ENCODE results near the gene FCHO2.

Gene FCHO2, protein sequence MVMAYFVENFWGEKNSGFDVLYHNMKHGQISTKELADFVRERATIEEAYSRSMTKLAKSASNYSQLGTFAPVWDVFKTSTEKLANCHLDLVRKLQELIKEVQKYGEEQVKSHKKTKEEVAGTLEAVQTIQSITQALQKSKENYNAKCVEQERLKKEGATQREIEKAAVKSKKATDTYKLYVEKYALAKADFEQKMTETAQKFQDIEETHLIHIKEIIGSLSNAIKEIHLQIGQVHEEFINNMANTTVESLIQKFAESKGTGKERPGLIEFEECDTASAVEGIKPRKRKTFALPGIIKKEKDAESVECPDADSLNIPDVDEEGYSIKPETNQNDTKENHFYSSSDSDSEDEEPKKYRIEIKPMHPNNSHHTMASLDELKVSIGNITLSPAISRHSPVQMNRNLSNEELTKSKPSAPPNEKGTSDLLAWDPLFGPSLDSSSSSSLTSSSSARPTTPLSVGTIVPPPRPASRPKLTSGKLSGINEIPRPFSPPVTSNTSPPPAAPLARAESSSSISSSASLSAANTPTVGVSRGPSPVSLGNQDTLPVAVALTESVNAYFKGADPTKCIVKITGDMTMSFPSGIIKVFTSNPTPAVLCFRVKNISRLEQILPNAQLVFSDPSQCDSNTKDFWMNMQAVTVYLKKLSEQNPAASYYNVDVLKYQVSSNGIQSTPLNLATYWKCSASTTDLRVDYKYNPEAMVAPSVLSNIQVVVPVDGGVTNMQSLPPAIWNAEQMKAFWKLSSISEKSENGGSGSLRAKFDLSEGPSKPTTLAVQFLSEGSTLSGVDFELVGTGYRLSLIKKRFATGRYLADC

DNA sequence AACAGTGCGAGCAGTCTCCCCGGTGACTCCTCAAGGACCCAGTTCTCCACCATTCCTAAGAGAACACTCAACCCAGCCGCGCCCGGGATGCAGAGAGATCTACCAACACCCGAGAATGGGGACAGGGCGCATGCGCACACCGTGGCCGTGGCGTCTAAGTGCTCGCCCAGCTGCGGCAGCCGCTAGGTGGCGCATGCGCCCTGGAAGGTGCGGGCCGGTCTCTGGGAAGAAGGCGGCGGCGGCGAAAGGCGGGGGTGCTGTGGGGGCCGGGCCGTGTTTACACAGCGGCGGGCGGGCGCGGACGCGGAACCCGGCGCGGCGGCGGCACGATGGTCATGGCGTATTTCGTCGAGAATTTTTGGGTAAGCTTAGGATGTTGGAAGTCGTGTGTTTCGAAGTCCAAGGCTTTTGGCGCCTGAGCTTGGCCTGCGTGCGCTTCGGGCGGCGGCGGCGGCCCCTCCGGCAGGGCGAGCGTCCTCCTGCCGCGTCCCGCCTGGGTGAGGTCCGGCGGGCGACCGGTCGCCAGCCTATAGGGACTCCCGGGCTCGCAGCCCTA lies at the start of gene FCHO2:
Gene FCHO2 (plus strand): TSS at position 274 of the 556 bp plus-strand sequence. CDS start 56 bp downstream, at position 330.
- Histone ChIP-seq H3K9ac (ENCODE audit: insufficient read length, low read depth) (peak within 1 kb of the TSS; percentile 85), H3K27me3 (ENCODE audit: insufficient read depth, insufficient read length) (no peaks in the 10 kb centered on the region), H3K4me3 (ENCODE audit: insufficient read length, low read depth) (peak within 1 kb of the TSS; percentile 75), H3K4me1 (ENCODE audit: insufficient read depth, insufficient read length) (no peaks in the 10 kb centered on the region), H3K9me3 (ENCODE audit: insufficient read depth, low read length) (peaks cover 5% of the 10 kb centered on the region; the same call in 1 of the 2 replicates), H3K36me3 (ENCODE audit: insufficient read depth, insufficient read length, low read length) (no peaks in the 10 kb centered on the region)
- TF ChIP-seq SUZ12 (IDR thresholded peaks at IDR 0.05; ENCODE audit: extremely low read depth, insufficient read depth, insufficient read length) (no peak), YY1 (IDR thresholded peaks at IDR 0.05; ENCODE audit: insufficient read depth, insufficient read length) (no peak), ZNF274 (IDR thresholded peaks at IDR 0.05; ENCODE audit: low read depth, low read length) (no peak)
- peak; percentile 88 for DNase-seq (ENCODE audit: low read depth, low spot score)

DNA sequence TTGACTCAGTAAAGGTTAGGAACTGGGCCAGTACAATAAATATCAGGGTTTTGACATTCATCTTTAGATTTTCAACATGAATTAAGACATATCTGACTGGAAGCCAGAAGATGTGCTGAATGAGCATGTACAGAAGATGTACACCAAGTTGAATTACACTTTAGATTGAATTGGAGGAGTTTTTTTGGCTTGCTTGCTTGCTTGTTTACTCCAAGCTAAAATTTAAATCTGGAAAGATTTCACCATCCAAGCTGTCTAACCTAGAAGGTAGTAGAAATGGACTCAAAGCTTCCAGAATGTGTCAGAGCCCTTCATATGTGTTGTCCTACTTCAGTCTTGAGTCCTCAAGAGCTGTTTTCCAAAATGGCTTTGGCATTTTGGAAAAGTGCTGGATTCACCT lies 49.0 kb upstream of the FCHO2 start:
- Histone ChIP-seq H3K27me3 (ENCODE audit: insufficient read depth, insufficient read length) (no peaks in the 10 kb centered on the region), H3K36me3 (ENCODE audit: insufficient read depth, insufficient read length, low read length) (peaks cover 75% of the 10 kb centered on the region), H3K4me1 (ENCODE audit: insufficient read depth, insufficient read length) (no peaks in the 10 kb centered on the region), H3K4me3 (ENCODE audit: insufficient read length, low read depth) (no peak overlapping the region), H3K9ac (ENCODE audit: insufficient read length, low read depth) (no peak overlapping the region), H3K9me3 (ENCODE audit: insufficient read depth, low read length) (no peaks in the 10 kb centered on the region)
- TF ChIP-seq ZNF274 (IDR thresholded peaks at IDR 0.05; ENCODE audit: low read depth, low read length), result no peak
- TF ChIP-seq YY1 (IDR thresholded peaks at IDR 0.05; ENCODE audit: insufficient read depth, insufficient read length), result no peak
- TF ChIP-seq SUZ12 (IDR thresholded peaks at IDR 0.05; ENCODE audit: extremely low read depth, insufficient read depth, insufficient read length), result no peak
- DNase-seq (ENCODE audit: low read depth, low spot score), result no peak

DNA sequence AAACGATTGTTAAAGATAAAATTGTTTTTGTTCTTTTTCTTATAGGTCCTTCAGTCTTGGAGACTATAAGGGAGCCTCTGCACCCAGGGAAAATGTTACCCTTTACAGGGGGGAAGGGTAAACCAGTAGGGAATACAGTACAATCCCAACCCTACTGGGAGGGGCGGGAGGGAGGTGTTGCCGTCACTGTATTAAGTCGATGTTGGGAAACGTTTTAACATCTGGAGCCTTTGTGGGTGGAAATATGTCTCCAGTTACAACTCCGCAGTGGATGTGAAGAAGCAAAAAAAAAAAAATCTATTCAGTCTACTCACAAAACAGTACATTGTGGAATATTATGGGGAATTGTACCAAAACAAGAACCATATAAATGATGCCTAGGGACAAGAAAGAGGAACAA lies 47.2 kb upstream of the FCHO2 start:
- no peak overlapping the region for H3K4me3 ChIP-seq (ENCODE audit: insufficient read length, low read depth)
- H3K36me3 ChIP-seq (ENCODE audit: insufficient read depth, insufficient read length, low read length), result peaks cover 66% of the 10 kb centered on the region
- H3K4me1 ChIP-seq (ENCODE audit: insufficient read depth, insufficient read length), result no peaks in the 10 kb centered on the region
- no peak overlapping the region for H3K9ac ChIP-seq (ENCODE audit: insufficient read length, low read depth)
- no peak for DNase-seq (ENCODE audit: low read depth, low spot score)
- H3K27me3 ChIP-seq (ENCODE audit: insufficient read depth, insufficient read length), result no peaks in the 10 kb centered on the region
- TF ChIP-seq YY1 (IDR thresholded peaks at IDR 0.05; ENCODE audit: insufficient read depth, insufficient read length), result no peak
- no peak for TF ChIP-seq SUZ12 (IDR thresholded peaks at IDR 0.05; ENCODE audit: extremely low read depth, insufficient read depth, insufficient read length)
- no peak for TF ChIP-seq ZNF274 (IDR thresholded peaks at IDR 0.05; ENCODE audit: low read depth, low read length)
- no peaks in the 10 kb centered on the region for H3K9me3 ChIP-seq (ENCODE audit: insufficient read depth, low read length)

DNA sequence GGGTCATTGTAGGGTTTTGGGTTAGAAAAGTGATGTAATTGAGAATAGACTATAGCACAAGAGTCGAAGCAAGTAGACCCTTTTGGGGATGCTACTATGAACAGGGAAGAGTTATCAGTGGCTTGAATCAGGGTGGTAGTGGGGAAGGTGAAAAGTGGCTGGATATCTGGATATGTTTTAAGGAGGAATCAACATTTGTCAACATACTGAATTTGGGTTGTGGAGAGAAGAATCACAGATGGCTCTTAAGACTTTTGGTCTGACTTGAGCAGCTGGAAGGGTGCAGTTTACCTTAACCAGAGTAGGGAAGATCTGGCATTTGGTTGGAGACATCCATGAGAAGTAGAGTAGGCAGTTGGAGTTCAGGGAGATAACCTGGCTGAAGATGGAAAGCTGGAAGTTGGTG lies 38.5 kb upstream of the FCHO2 start:
- H3K9me3 ChIP-seq (ENCODE audit: insufficient read depth, low read length), result no peaks in the 10 kb centered on the region
- no peaks in the 10 kb centered on the region for H3K4me1 ChIP-seq (ENCODE audit: insufficient read depth, insufficient read length)
- no peak for DNase-seq (ENCODE audit: low read depth, low spot score)
- TF ChIP-seq SUZ12 (IDR thresholded peaks at IDR 0.05; ENCODE audit: extremely low read depth, insufficient read depth, insufficient read length) (no peak), YY1 (IDR thresholded peaks at IDR 0.05; ENCODE audit: insufficient read depth, insufficient read length) (no peak), ZNF274 (IDR thresholded peaks at IDR 0.05; ENCODE audit: low read depth, low read length) (no peak)
- H3K27me3 ChIP-seq (ENCODE audit: insufficient read depth, insufficient read length), result no peaks in the 10 kb centered on the region
- no peak overlapping the region for H3K4me3 ChIP-seq (ENCODE audit: insufficient read length, low read depth)
- H3K9ac ChIP-seq (ENCODE audit: insufficient read length, low read depth), result no peak overlapping the region
- H3K36me3 ChIP-seq (ENCODE audit: insufficient read depth, insufficient read length, low read length), result peaks cover 2% of the 10 kb centered on the region

DNA sequence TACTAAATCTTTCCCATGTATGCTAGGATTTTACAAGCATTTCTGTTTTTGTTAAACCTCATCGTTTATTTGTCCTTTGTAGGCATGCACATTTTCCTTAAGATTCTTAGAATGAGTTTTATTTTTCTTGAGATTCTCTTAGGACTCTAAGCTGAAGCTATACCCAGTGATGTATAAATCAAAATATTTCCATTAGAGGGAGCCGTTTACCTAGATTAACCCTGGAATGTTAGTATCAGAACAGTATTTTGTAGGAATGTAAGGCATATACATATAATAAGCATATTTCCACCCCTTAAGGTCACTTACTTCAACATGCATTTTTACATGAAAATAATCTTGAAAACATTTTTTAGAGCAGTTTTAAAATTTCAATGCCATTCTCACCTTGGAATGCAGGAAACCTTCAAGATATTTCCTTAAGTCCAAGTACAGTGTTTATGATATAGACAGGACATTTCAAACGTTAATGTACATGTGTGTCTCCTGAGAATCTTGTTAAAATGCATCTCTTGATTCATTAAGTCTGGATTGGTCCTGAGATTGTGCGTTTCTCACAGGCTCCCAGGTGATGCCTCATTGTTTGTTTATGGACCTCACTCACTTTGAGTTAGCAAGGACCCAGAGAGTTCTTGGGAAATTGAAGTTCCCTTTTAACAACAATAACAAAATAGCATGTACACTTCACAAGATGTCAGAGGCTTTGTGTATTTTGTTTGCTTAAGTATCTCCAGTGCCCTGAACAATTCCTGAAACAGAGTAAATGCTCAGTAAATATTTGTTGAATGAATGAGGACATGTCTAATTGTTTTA lies 34.9 kb upstream of the FCHO2 start:
- Histone ChIP-seq H3K36me3 (ENCODE audit: insufficient read depth, insufficient read length, low read length) (no peaks in the 10 kb centered on the region), H3K4me1 (ENCODE audit: insufficient read depth, insufficient read length) (no peaks in the 10 kb centered on the region), H3K9ac (ENCODE audit: insufficient read length, low read depth) (no peak overlapping the region), H3K27me3 (ENCODE audit: insufficient read depth, insufficient read length) (no peaks in the 10 kb centered on the region), H3K4me3 (ENCODE audit: insufficient read length, low read depth) (no peak overlapping the region), H3K9me3 (ENCODE audit: insufficient read depth, low read length) (peaks cover 10% of the 10 kb centered on the region; the same call in 1 of the 2 replicates)
- no peak for TF ChIP-seq YY1 (IDR thresholded peaks at IDR 0.05; ENCODE audit: insufficient read depth, insufficient read length)
- TF ChIP-seq ZNF274 (IDR thresholded peaks at IDR 0.05; ENCODE audit: low read depth, low read length), result no peak
- no peak for TF ChIP-seq SUZ12 (IDR thresholded peaks at IDR 0.05; ENCODE audit: extremely low read depth, insufficient read depth, insufficient read length)
- no peak for DNase-seq (ENCODE audit: low read depth, low spot score)

DNA sequence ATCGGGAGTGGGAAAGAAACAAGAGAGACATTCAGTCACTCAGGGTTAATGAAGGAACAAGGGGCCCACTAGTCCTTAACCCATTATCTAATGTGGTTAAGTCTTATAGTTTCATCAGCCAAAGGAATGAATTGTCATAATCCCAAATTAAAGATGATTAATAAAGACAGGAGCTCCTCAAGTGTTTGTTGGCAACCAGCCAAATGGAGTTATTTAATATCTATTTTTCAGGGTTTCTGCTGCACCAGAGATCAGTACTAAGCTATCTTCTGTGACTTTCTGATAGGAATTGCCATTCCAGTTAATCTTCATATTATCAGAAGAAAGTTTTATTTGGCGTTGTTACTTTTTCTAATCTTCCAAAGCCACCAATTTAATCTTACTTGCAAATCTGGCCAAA lies 34.0 kb upstream of the FCHO2 start:
- Histone ChIP-seq H3K9ac (ENCODE audit: insufficient read length, low read depth) (no peak overlapping the region), H3K9me3 (ENCODE audit: insufficient read depth, low read length) (peaks cover 13% of the 10 kb centered on the region; the same call in 1 of the 2 replicates), H3K4me1 (ENCODE audit: insufficient read depth, insufficient read length) (no peaks in the 10 kb centered on the region), H3K4me3 (ENCODE audit: insufficient read length, low read depth) (no peak overlapping the region), H3K36me3 (ENCODE audit: insufficient read depth, insufficient read length, low read length) (no peaks in the 10 kb centered on the region), H3K27me3 (ENCODE audit: insufficient read depth, insufficient read length) (no peaks in the 10 kb centered on the region)
- TF ChIP-seq YY1 (IDR thresholded peaks at IDR 0.05; ENCODE audit: insufficient read depth, insufficient read length) (no peak), ZNF274 (IDR thresholded peaks at IDR 0.05; ENCODE audit: low read depth, low read length) (no peak), SUZ12 (IDR thresholded peaks at IDR 0.05; ENCODE audit: extremely low read depth, insufficient read depth, insufficient read length) (no peak)
- DNase-seq (ENCODE audit: low read depth, low spot score), result no peak

Data from NT2/D1 (cell line).